Kidney epithelial cell (primary cell): ENCODE data around the gene ERGIC1. TPM values are rescaled to one million over a fixed set of nuclear protein-coding genes. Genes with fewer than 3 reads are reported as not detected.

Experiments
- DNase-seq: peaks from one replicate; pipeline ENCODE4 v3.0.0-alpha.2; 2010; ENCODE audit warnings: low read depth
- H3K27me3 ChIP-seq: 2 replicates; pipeline ENCODE4 v1.6.0; 2011; ENCODE audit warnings: low read length; ENCODE audit not compliant: control insufficient read depth, insufficient read depth
- H3K36me3 ChIP-seq: 2 replicates; pipeline ENCODE4 v1.5.1; 2011; ENCODE audit warnings: low read length; ENCODE audit not compliant: control insufficient read depth, insufficient read depth
- H3K4me3 ChIP-seq: 2 replicates; pipeline ENCODE4 v1.5.1; 2011; ENCODE audit warnings: low read depth, mild to moderate bottlenecking, control low read depth, low read length
- total RNA-seq: library from RNA; depleted of rRNA; stranded (reverse); fragments of >200 nt; gene quantifications from 2 replicates; pipeline ENCODE4 v1.2.3, GENCODE V29; 2015
- TF ChIP-seq, protein P1 (sequence below): IDR thresholded peaks from 2 replicates; pipeline ENCODE4 v1.5.1; 2011; ENCODE audit warnings: mild to moderate bottlenecking, moderate library complexity, low read length, control low read depth, inconsistent platforms; ENCODE audit not compliant: insufficient read depth, poor library complexity, severe bottlenecking

ERGIC1 gene
- total RNA-seq, 1 donor from 2014 or later: 183 TPM

DNA sequence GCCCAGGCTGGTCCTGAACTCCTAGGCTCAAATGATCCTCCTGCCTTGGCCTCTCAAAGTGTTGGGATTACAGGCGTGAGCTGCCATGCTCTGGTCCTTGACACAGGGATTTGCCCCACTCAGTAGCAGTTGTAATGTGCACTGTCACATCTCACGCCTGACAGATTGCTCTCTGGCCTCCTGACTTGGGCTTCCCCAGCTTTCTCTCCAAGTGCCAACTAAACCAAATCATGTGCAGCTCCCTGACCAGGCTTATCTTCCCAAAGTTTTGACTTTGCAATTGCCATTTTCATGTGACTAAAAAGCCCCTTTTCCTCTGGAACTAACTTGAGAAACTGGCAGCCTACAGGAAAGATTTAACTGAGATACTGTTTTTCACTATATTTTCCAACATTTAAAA lies 135.9 kb downstream of the ERGIC1 start:
- H3K27me3 ChIP-seq: no peaks in the 10 kb centered on the region
- TF ChIP-seq, protein P1, sequence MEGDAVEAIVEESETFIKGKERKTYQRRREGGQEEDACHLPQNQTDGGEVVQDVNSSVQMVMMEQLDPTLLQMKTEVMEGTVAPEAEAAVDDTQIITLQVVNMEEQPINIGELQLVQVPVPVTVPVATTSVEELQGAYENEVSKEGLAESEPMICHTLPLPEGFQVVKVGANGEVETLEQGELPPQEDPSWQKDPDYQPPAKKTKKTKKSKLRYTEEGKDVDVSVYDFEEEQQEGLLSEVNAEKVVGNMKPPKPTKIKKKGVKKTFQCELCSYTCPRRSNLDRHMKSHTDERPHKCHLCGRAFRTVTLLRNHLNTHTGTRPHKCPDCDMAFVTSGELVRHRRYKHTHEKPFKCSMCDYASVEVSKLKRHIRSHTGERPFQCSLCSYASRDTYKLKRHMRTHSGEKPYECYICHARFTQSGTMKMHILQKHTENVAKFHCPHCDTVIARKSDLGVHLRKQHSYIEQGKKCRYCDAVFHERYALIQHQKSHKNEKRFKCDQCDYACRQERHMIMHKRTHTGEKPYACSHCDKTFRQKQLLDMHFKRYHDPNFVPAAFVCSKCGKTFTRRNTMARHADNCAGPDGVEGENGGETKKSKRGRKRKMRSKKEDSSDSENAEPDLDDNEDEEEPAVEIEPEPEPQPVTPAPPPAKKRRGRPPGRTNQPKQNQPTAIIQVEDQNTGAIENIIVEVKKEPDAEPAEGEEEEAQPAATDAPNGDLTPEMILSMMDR: no peak
- H3K4me3 ChIP-seq: no peak overlapping the region
- no peak for DNase-seq
- peaks cover 3% of the 10 kb centered on the region for H3K36me3 ChIP-seq

DNA sequence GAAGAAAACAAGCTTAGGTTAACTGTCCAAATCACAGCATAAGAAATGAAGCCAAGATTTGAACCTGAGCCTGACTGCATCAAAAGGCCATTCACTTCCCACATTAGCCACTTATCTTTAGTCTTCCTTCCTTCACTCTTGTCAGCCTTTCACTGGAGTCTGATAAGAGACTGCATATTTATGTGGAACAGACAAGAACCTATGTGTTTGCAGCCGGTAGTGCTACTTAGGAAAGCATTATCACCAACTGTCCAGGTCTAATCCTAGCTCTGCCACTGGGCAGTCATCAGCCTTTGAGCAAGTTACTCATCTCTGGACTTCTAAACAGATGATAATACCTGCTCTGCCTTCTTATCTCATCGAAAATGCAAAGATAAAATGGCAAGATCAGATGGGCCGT lies 137.4 kb downstream of the ERGIC1 start:
- Histone ChIP-seq H3K27me3 (no peaks in the 10 kb centered on the region), H3K4me3 (no peak overlapping the region), H3K36me3 (peaks cover 1% of the 10 kb centered on the region)
- TF ChIP-seq, protein P1: no peak
- no peak for DNase-seq

DNA sequence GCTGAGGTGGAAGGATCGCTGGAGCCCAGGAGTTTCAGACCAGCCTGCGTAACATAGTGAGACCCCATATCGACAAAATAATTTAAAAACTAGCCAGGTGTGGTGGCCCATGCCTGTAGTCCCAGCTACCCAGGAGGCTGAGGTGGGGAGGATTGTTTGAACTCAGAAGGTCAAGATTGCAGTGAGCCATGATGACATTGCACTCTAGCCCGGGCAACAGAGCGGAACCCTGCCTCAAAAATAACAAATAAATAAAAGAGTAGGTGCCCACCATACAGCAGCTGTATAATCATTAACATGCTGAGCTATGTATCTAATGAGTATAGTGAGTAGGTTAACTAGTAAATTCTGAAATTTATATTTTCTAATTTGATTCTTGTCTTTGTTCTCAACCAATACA lies 138.5 kb downstream of the ERGIC1 start:
- Histone ChIP-seq H3K36me3 (peaks cover 1% of the 10 kb centered on the region), H3K27me3 (no peaks in the 10 kb centered on the region), H3K4me3 (no peak overlapping the region)
- TF ChIP-seq, protein P1: no peak
- no peak for DNase-seq

DNA sequence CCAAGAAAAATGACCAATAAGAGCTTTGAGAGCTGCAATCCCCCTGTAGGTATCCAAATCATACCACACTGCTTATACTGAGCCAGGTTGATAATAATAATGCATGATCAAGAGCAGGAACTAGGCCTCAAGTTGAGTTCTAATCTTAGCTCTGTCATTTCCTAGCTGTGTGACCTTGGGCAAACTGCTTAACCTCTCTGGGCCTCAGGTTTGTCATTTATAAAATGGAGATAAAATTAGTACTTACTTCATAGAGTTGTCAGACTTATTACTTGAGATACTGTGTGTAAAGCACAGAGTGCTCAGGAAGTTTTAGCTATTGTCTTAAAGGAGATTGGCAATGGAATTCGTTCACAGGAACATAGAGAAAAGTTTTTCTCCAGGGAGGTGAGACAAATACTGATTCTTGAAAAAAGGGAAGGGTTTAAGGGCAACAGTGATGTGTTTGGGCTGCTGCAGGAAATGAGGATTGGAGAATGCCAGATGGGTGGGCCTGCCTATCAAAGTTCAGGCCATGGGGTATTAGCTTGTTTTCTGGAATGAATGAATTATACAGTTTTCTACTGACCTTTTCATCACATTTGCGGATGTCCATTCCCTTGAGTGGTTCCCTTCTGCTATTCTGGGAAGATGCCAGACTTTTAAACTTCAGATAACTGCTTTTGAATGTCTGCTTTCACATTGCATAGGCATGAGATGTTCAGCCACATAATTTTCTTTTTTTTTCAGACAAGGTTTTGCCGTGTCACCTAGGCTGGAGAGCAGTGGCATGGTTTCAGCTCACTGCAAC lies 139.3 kb downstream of the ERGIC1 start:
- Histone ChIP-seq H3K27me3 (no peaks in the 10 kb centered on the region), H3K4me3 (no peak overlapping the region), H3K36me3 (peaks cover 1% of the 10 kb centered on the region)
- TF ChIP-seq, protein P1: no peak
- no peak for DNase-seq

DNA sequence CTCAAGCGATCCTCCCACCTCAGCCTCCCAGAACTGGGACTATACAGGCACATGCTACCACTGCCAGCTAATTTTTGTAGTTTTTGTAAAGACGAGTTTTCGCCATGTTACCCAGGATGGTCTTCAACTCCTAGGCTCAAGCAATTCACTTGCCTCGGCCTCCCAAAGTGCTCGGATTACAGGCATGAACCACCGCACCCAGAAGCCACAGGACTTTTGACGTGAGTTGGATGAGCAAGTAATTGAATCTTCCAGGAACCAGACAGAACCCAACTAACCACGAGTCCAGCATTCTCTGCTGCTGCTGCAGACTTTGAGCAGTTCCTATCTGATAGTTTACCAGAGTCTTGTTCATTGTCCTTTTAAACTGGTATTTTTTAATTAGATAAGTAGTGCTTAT lies 139.9 kb downstream of the ERGIC1 start:
- TF ChIP-seq, protein P1: no peak
- H3K4me3 ChIP-seq: no peak overlapping the region
- no peaks in the 10 kb centered on the region for H3K27me3 ChIP-seq
- no peaks in the 10 kb centered on the region for H3K36me3 ChIP-seq
- no peak for DNase-seq

DNA sequence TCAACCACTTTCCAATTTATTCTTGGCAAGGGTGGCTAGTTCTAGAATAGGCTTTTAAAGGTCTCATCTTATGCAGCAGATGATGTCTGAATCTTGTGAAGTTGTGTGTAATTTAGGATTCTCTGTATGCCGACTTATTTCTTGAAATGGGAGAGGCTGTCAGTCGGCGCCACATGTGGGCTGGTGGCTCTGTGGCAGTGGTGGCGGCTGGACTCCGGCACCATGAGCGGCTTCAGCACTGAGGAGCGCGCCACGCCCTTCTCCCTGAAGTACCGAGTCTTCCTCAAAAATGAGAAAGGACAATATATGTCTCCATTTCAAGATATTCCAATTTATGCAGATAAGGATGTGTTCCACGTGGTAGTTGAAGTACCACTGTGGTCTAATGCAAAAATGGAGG lies 141.2 kb downstream of the ERGIC1 start:
- H3K27me3 ChIP-seq: no peaks in the 10 kb centered on the region
- no peak overlapping the region for H3K4me3 ChIP-seq
- TF ChIP-seq, protein P1: no peak
- no peak for DNase-seq
- no peaks in the 10 kb centered on the region for H3K36me3 ChIP-seq
